H1 (cell line): Measurements from ENCODE around the gene TIGIT. TPM values are rescaled to one million over a fixed set of nuclear protein-coding genes. Genes with fewer than 3 reads are reported as not detected.

Experiments
- BCL11A ChIP-seq, 2 experiments: IDR thresholded peaks; one replicate each; pipeline ENCODE4 v1.6.1; 2011; ENCODE audit warnings: low read depth in 2 of 2, low read length in 2 of 2, mild to moderate bottlenecking in 2 of 2
- CEBPB ChIP-seq: IDR thresholded peaks from 2 replicates; pipeline ENCODE4 v1.6.1; 2012; ENCODE audit warnings: low read depth, low read length
- GTF2F1 ChIP-seq: IDR thresholded peaks from 2 replicates; pipeline ENCODE4 v1.6.1; 2012; ENCODE audit warnings: low read depth, low read length, improper control_type of control experiment, borderline replicate concordance
- POLR2AphosphoS5 ChIP-seq: IDR thresholded peaks from 2 replicates; pipeline ENCODE4 v1.6.1; 2011; ENCODE audit warnings: low read depth, low read length
- TBP ChIP-seq: IDR thresholded peaks from 2 replicates; pipeline ENCODE4 v1.6.1; 2011; ENCODE audit warnings: low read depth, low read length, improper control_type of control experiment
- polyA plus RNA-seq, 7 experiments: library from polyadenylated mRNA; depleted of rRNA in 3 of 7; stranded (reverse) in 5 of 7; unstranded in 2 of 7; fragments of >200 nt in 5 of 7; fragments of 200-250 nt in 2 of 7; gene quantifications; 1 replicate in 5 of 7; 2 replicates in 1 of 7; 4 replicates in 1 of 7; pipeline versions ENCODE4 v1.2.1 to v1.2.3, GENCODE V29; 2011 to 2013; ENCODE audit warnings: missing spikeins in 2 of 7, mixed read lengths in 2 of 7
- total RNA-seq: library from RNA; stranded (reverse); fragmentation: NEBNext Ultra II Directional; extraction: Animal tissue kit (Norgen Biotek cat#: 25700); gene quantifications from 2 replicates; pipeline ENCODE4 v1.2.1, GENCODE V29; 2021

The TIGIT gene
- total and polyA plus RNA-seq, 2 of the 8 experiments (the other 6 are each of a cell fraction or from before 2014, with no cell fraction given): 0.02 TPM; not detected in 1

- TF ChIP-seq GTF2F1 (no peak), POLR2AphosphoS5 (no peak), CEBPB (no peak), TBP (no peak), BCL11A (IDR thresholded peaks at IDR 0.05; ENCODE audit: low read depth in 2 of 2, low read length in 2 of 2) (no peak)
Measured at GRCh38 chr3:114332342-114333179, 38.7 kb downstream of the TIGIT start (continued).
